ENCODE data around the gene HSPA4. TPM values are rescaled to one million over a fixed set of nuclear protein-coding genes. Genes with fewer than 3 reads are reported as not detected.

Gene HSPA4
- total RNA-seq, 1 donor from 2014 or later = 112 TPM

DNA sequence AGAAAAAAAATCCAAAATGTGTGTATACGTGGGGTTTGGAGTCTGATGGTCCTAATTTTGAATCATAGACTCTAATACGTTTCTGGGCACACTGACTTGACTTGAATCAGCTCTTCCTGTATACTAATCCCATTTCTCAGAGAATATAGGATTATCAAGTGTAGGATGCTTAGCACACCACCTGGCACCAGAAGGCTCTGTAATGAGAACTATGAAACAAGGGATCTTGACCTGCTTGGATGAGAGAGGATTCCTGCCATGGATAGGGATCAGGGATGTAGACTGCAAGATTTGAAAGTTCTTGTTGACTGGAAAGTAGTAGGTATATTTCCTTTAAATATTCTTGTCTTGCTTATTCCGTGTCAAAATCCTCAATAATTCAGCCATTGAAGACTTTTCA, 7.8 kb downstream of the HSPA4 start:
- peaks cover 38% of the 10 kb centered on the region for H3K4me1 Mint-ChIP-seq (ENCODE audit: low read depth)
- H3K36me3 Mint-ChIP-seq (ENCODE audit: low read depth) = no peaks in the 10 kb centered on the region
- no peak overlapping the region for H3K4me3 Mint-ChIP-seq (ENCODE audit: unreplicated experiment)
- no peaks in the 10 kb centered on the region for H3K9me3 Mint-ChIP-seq (ENCODE audit: low read depth)
- no peak for DNase-seq (ENCODE audit: low spot score)
- H3K27me3 Mint-ChIP-seq (ENCODE audit: low read depth) = no peaks in the 10 kb centered on the region
- no peak overlapping the region for H3K27ac Mint-ChIP-seq (ENCODE audit: unreplicated experiment)
- TF ChIP-seq, protein P1, sequence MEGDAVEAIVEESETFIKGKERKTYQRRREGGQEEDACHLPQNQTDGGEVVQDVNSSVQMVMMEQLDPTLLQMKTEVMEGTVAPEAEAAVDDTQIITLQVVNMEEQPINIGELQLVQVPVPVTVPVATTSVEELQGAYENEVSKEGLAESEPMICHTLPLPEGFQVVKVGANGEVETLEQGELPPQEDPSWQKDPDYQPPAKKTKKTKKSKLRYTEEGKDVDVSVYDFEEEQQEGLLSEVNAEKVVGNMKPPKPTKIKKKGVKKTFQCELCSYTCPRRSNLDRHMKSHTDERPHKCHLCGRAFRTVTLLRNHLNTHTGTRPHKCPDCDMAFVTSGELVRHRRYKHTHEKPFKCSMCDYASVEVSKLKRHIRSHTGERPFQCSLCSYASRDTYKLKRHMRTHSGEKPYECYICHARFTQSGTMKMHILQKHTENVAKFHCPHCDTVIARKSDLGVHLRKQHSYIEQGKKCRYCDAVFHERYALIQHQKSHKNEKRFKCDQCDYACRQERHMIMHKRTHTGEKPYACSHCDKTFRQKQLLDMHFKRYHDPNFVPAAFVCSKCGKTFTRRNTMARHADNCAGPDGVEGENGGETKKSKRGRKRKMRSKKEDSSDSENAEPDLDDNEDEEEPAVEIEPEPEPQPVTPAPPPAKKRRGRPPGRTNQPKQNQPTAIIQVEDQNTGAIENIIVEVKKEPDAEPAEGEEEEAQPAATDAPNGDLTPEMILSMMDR (IDR thresholded peaks at IDR 0.05) = no peak

DNA sequence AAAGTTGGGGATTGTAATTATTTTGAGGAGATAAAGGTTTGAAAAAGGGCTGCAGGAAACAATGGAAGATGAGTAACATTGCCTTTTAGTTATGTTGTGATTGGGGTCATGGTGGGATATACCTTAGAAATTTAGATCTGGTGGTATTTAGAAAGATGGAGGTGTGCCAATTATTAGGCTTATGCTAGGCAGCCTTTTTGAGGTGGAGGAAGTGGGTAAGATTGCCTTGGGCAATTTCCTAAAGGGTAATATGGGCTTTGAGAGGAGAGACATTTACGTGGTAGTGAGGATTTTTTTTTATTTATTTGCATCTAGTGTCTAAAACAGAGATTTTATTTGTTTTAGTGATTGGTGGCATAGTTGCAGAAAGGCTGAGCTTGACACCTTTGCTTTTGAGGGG, 10.5 kb downstream of the HSPA4 start:
- TF ChIP-seq, protein P1 (IDR thresholded peaks at IDR 0.05) = no peak
- Mint-ChIP-seq H3K27ac (ENCODE audit: unreplicated experiment) (no peak overlapping the region), H3K36me3 (ENCODE audit: low read depth) (peaks cover 3% of the 10 kb centered on the region), H3K4me3 (ENCODE audit: unreplicated experiment) (no peak overlapping the region), H3K9me3 (ENCODE audit: low read depth) (no peaks in the 10 kb centered on the region), H3K4me1 (ENCODE audit: low read depth) (peaks cover 19% of the 10 kb centered on the region), H3K27me3 (ENCODE audit: low read depth) (no peaks in the 10 kb centered on the region)
- DNase-seq (ENCODE audit: low spot score) = no peak

DNA sequence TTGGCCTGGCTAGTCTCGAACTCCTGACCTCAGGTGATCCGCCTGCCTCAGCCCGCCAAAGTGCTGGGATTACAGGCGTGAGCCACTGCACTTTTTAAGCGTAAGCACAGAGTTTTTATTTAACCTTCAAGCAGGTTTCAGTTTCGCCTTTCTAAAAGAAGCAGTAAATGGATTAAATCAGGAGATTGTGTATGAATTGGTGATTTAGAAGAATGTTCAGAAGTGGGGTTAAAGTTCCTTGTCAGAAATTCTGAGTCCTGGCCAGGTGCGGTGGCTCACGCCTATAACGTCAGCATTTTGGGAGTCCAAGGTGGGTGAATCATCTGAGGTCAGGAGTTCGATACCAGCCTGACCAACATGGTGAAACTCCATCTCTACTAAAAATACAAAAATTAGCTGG, 12.2 kb downstream of the HSPA4 start:
- Mint-ChIP-seq H3K27ac (ENCODE audit: unreplicated experiment) (no peak overlapping the region), H3K9me3 (ENCODE audit: low read depth) (no peaks in the 10 kb centered on the region), H3K4me1 (ENCODE audit: low read depth) (peaks cover 12% of the 10 kb centered on the region), H3K36me3 (ENCODE audit: low read depth) (peaks cover 8% of the 10 kb centered on the region), H3K27me3 (ENCODE audit: low read depth) (no peaks in the 10 kb centered on the region), H3K4me3 (ENCODE audit: unreplicated experiment) (no peak overlapping the region)
- TF ChIP-seq, protein P1 (IDR thresholded peaks at IDR 0.05) = no peak
- DNase-seq (ENCODE audit: low spot score) = no peak

DNA sequence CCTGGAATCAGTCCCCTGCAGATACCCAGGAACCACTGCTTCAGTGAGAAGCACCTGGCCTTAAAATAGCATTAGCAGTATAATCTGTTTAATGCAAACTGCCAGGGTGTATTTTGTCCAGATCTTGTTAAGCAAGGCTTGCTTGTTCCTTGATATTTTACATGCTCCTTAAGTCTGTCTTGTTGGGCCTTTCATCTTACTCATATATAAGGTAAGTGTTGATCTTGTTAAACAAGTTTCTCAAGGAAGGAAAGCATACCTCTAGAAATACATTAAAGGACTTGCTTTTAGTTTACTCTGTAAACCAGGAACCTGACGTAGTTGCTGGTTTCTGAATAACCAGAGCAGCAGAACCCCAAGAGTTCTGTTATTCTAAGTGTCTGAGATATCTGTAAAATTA, 13.7 kb downstream of the HSPA4 start:
- no peaks in the 10 kb centered on the region for H3K27me3 Mint-ChIP-seq (ENCODE audit: low read depth)
- no peaks in the 10 kb centered on the region for H3K9me3 Mint-ChIP-seq (ENCODE audit: low read depth)

DNA sequence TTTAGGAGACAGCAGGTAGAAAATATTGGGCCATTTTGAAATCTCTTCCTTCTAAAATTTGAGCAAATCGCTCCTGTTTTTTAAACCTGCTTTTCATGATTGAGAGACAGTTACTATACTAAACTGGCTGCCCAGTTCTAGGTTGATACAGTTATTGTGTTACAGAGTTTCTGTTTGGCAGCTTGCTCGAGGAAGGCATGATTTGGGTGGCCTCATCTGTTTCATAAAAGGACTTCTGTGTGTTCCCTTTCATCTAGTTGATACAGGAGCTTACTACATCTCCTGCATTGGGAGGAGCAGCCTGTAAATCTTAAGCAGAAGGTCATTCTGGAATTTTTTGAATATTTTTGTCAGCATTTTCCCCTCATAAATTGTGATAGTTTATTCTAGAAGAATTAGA, 14.2 kb downstream of the HSPA4 start:
- Mint-ChIP-seq H3K4me1 (ENCODE audit: low read depth) (peaks cover 12% of the 10 kb centered on the region), H3K27ac (ENCODE audit: unreplicated experiment) (no peak overlapping the region), H3K36me3 (ENCODE audit: low read depth) (peaks cover 18% of the 10 kb centered on the region), H3K9me3 (ENCODE audit: low read depth) (no peaks in the 10 kb centered on the region), H3K27me3 (ENCODE audit: low read depth) (no peaks in the 10 kb centered on the region), H3K4me3 (ENCODE audit: unreplicated experiment) (no peak overlapping the region)
- DNase-seq (ENCODE audit: low spot score) = no peak
- TF ChIP-seq, protein P1 (IDR thresholded peaks at IDR 0.05) = no peak

More for the DNA sequence above, 13.7 kb downstream of the HSPA4 start:
- H3K4me1 Mint-ChIP-seq (ENCODE audit: low read depth) = peaks cover 12% of the 10 kb centered on the region
- TF ChIP-seq, protein P1 (IDR thresholded peaks at IDR 0.05) = no peak
- no peak for DNase-seq (ENCODE audit: low spot score)
- H3K27ac Mint-ChIP-seq (ENCODE audit: unreplicated experiment) = no peak overlapping the region
- no peak overlapping the region for H3K4me3 Mint-ChIP-seq (ENCODE audit: unreplicated experiment)
- peaks cover 16% of the 10 kb centered on the region for H3K36me3 Mint-ChIP-seq (ENCODE audit: low read depth)
